EH (cell line): ENCODE data around the gene HOMER1.

Source experiments
- DNase-seq: peaks from one replicate; pipeline ENCODE4 v3.0.0-alpha.2; 2015; ENCODE audit warnings: low read depth

Gene HOMER1

DNA sequence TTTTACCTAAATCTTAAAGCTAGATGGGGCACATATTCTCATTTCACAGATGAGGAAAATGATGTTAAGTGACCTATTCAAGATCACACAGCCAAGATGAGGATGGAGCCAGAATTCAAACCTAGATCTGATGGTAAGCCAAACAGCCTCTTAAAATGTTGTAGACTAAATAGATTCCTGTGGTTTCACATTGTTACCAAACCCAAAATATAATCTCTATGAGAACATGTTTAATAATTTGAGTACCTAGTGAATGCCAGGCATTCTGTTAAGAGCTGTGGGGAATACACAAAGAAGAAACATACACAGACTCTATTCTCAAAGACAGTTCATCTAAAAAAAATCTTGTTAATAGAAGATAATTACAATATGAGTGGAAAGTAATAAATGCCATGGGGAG lies 25.2 kb downstream of the HOMER1 start:
- DNase-seq = peak; percentile 57

DNA sequence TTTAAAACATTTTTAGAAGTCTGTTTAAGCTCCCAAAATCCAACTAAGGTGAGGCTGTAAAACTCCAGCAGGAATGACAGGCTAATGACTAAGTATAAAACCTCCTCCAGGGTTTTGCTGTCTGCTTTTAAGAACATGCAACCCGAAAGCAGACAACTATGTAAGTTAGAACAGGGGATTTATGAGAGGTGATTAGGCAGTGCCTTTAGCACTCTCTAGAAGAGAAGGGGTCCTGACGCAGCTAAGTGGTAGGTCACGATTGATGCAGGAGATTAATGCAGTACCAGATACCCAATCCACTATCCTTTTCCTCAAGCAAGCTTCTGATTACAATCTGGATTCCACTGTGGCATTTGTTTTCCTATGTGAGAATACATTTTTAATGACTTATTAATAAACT lies 25.9 kb downstream of the HOMER1 start:
- DNase-seq = no peak

DNA sequence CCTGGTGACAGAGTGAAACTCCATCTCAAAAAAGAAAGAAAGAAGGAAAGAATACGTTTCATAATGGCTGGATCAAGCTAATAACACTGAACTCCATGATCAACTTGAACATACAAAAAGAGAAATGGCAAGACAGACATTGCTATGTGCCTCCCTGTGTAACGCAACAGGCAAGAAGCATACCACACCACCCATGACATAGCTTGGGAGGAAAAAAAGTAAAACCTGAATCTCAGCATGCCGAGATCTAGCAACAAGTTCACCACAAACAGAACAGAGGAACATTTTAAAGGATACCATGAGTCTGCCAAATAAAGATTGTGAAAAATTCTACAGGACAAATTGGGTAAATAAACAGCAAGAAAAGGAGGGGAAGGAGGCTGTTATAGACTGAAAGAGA lies 26.7 kb downstream of the HOMER1 start:
- DNase-seq = no peak

DNA sequence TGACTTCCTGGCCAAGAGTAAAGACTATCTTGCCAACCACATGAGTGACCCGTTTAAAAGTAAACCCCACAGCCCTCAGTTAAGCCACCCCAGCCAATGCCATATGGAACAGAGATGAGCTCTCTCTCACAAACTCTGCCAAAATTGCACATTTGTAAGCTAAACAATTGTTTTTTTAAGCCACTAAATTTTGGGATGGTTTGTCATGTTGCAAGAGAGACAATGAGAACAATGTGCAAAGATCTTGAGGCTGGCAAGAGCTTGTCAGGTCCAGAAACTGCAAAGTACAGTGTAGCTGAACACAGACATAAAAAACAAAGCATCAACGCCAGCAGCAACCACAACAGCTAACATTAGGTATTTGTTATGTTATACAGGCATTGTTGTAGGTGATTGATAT lies 27.8 kb downstream of the HOMER1 start:
- DNase-seq = no peak

DNA sequence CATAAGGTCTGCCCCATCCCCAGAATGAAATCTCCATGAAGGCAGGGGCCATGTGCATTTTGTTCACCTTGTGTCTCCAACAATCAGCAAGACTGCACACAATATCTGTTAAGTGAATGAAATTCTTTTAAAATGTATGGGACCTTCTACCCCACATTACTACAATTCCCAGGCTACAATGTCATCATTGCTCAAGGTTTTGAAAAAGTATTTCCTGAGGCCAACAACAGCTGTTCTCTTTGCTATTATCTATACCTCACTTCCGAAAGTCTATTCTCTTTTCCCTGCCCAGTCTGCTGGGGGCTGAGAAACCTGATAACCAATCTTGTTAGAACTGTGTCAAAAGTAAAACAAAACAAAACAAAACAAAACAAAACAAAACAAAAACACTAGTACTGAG lies 29.2 kb downstream of the HOMER1 start:
- DNase-seq = no peak

DNA sequence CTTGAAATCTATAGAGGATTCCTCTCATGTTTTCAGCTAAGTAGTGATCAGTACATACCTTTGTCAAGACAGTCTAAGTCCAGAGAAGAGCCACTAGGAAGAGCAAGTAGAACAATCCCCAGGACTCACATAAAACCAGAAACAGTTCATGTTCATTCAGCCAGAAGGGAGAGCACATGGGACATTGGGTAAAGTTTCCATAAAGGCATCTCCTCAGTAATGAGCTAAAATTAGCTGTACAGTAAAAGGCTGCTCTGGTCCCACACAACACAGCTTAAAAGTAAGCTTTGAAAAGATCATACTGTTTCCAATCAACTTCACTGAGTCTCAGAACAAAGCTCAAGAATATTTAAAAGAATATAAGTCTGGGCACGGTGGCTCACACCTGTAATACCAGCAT lies 32.4 kb downstream of the HOMER1 start:
- DNase-seq = no peak

DNA sequence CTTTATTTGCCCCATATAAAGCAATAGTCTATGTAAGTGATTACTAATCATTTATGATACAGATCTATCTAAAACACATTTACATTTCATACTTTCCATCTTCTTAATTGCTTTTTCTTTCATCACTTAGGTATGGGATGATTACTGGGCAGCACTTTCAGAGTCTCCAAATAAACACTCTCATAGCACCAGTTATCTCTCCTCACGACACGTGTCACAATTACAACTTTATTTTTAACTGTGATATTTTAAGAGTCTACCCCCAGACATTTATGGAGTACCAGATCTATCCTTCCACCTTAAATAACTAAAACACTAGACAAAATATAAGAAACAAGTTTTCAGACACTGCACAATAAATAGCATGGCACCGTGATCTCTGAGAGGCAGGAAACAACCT lies 32.9 kb downstream of the HOMER1 start:
- DNase-seq = no peak

DNA sequence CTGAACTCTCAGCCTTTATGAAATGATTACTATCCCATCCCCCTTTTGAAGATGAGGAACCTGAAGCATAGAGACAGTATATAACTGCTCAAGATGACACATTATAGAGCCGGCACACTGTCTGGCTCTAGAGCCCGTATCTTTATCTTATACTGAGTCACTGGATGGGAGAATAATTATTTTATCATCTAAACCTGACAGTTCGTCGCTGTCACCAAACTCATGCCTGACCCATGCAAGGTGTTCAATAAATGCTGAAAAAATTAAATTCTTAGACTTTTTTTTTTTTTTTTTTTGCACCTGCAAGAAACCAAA lies 38.8 kb downstream of the HOMER1 start:
- DNase-seq = no peak

DNA sequence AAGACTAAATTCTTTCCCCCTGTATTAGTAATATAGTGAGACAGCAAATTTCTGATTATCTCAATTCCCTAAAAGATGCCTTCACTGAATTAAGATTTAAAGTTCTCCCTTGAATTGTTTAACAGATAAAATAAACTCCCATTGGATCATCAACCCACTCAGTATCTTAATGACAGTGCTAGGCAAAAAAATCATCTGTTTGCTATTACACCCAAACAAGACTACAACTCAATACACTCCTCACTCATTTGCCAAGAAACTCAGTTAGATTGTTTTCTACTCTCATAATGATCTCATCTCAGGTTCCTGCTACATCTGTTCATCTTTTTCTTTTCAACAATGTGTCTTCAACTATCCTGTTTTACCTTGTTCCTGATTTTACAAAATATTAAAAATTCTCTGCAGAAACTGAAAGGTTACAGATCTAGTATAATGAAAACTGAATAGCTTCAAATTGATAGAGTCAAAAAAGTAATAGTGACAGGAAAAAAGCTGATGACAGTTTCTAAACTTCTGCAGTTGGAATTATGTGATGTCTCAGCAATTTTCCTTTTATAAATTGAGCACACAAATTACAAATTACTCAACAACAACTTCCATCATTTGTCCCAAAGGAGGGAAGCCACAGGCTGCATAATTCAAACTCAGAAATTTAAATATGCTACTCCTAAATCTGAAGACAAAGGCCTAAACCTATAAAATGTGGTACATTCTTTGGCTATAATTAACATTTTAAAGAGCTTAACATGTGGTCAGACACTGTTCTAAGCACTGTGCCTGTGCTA lies 39.4 kb downstream of the HOMER1 start:
- DNase-seq = peak; percentile 7

DNA sequence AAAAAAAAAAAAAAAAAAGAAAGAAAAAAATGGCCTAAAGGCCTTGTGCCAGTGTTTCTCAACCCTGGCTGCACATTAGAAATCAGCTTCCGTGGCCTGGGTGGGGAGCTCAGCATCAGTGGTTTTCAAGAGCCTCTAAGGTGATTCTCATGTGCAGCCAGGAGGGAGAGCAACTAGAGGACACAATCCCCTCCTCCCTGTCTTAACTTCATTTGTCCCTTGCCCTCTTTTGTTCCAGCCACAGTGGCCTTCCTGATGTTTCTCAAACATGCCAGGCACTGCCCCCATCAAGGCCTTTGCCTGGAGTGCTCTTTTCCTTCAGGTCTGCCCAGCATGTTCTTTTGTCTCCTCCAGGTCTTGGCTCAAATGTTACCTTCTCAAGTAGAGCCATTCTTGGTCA lies 42.4 kb downstream of the HOMER1 start:
- DNase-seq = no peak

DNA sequence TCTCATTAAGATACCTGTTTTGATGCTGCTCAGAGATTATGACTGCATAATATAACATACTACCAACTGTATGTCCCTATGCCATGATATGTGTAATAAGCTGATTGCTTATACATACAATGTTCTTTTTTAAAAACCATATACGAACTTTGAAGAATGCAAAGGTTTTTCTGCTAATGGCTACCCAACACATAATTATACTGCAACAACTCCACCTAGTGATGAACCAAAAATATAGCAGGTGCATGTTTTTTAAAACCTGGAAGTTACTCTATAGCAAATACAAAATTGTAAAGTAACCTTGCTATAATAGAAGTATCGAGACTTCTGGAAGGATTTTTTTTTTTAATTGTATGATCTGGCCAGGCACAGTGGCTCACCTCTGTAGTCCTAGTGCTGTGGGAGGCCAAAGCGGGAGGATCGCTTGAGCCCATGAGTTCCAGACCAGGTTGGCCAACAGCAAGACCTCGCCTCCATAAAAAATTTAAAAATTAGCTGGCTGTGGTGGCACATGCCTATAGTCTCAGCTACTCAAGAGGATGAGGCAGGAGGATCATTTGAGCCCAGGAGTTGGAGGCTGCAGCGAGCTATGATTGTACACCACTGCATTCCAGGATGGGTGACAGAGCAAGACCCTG lies 49.1 kb downstream of the HOMER1 start:
- peak; percentile 44 for DNase-seq

DNA sequence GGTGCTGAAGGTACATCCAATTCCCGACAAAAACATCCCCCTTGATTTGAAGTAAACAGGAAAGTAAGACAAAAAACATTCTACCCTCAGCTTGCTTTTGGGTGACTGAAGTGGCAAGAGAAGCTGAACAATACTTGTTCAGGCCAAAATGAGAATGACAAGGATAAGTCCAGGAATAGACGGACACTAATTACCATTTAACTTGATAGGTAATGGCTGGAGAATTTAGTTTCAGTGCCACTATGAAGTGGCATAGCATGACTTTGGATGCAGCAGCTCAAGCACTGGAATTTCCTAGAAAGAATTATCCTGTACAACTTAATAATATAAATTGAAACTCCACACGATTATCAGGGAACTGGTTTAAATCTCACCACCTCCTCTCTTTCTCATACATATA lies 49.7 kb downstream of the HOMER1 start:
- no peak for DNase-seq

DNA sequence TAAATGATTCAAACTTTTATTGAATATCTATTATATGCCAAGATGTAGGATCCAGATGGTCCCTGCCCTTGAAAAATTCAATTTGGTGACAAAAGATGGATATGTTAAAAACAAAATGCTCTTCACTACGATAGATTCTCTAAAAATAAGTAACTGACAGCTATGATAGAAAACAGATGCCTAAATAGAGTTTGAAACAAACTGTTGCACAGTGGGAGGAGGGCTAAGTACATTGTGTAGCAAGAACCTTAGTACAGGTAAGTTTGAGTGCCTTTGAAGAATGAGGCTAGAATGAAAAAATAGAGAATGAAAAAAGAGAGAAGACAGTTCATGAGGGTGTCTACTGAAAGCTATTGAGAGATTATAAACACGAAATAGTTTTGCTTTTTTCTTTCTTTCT lies 54.3 kb downstream of the HOMER1 start:
- DNase-seq = no peak

DNA sequence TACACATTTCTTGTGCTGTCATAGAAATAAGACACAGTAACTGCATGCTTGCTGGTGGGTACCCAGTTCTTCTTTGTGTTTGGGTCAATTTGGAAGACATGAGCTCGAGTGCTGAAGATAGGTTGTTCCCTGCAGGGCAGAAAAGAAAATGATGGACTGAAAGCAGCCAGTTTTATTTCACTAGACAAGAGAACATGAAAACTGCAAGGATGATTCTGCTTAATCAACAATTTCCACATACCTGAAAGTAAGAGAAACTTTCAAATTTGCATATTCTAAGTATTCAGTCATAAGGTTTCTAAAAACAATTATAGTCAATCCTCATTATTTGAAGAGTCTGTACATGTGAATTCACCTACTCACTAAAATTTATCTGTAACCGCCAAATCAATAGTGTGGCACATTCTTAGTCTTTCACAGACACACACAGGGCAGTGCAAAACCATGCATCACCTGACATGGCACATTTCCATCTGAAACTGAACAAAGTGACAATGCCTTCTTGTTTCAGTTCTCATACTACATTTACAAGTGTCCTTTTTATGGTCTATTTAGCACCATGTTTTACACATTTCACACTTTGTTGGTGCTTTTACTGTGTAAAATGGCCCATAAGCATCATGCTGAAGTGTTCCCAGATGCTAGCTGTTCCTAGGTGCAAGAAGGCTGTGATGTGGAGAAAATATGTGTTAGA lies 56.9 kb downstream of the HOMER1 start:
- DNase-seq = no peak

DNA sequence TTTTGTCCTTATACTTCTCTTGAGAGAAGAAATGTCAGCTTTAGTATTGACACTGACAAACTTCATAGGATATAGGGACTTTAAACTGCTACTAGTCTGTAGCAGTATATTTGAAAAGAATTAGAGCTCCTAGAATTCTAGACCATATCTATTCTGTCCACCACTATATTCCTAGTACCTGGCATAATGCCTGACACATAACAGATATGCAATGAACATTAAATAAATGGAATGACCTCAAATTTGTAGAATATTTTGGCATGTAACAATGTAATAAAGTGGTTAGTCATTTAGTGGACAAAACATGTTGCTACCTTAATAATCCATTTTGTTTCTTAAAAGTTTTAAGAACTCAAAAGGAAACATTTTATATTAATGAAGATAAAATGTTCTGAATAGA lies 57.5 kb downstream of the HOMER1 start:
- DNase-seq = peak; percentile 24

DNA sequence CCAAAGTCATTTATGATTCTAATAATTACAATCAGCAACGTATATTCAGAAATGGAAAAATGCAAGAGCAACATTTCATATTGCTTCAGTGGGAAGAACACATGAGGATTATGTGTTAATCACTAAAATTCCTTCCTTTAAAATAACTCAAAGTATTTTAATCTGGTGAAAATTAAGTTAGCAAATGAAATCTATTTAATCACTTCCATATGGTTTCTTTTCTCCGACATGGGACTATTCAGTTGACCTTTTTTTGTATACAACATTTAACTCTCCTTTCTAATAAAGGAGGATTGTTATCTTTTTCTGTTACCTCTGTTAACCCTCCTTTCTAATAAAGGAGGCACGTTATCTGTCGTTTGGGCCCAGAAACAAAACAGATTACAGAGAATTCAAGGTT lies 59.9 kb downstream of the HOMER1 start:
- no peak for DNase-seq

DNA sequence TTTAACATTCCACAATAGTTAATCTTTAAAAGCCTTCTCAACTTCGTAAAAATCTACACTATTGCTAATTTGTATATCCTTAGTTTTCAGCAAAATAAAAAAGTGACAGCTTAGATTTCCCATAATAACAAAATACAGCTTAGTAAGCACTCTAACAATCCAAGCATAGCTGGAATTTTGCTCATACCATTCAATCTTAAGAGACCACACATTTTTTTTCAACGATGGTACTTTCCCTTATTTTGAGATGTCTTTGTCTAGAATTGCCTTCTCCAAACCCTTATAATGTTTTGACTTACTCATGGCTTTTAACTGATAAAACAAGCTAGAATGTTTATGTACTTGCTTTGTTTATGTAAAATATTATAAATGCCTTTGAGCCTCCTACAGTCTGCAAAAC lies 65.6 kb downstream of the HOMER1 start:
- DNase-seq = peak; percentile 74

DNA sequence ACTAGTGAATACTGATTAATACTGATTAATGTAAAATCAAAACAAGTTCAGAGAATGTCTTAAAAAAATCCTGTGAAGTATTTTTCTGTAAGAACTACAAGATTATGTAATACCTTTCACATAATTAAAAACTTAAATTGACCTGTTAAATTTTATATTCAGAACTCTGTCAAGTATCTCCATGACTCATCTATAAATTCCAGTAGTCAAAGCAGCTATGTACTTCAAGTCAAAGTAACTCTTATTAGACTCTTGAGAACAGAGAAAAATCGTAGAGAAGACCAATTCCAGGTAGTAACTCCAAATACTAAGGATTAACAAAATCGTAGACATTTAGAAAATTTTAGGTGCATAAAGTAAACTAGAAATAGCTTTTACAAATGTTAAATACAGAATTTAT lies 77.1 kb downstream of the HOMER1 start:
- peak; percentile 43 for DNase-seq

DNA sequence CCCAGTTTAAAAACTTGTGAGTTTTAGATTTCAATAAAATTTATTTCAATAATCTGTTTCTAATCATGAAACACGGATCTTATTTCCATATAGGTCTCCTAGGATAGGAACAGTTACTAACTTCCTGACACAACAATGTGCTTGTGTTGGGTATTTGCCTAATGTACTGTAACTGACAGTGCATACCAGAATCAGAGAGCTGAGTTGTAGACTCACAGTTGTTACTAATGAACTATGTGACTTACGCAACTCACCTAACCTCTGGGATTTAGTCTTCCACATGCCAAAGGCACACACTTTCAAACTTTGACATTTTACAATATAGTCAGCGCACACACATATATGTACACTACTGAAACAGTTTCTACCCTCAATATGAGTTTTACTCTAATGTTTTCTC lies 77.7 kb downstream of the HOMER1 start:
- peak; percentile 80 for DNase-seq

DNA sequence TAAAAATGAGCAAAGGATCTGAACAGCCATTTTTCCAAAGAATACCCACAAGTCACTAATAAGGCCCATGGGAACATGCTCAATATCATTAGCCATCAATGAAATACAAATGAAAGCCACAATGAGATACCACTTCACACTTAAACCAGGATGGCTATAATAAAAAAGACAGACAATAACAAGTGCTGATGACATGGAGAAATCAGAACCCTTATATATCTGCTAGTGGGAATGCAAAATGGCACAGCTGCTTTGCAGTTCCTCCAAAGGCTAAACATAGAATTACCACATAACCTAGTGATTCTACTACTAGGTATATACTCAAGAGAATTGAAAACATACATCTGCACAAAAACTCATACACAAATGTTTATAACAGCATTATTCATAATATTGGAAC lies 83.7 kb downstream of the HOMER1 start:
- no peak for DNase-seq

DNA sequence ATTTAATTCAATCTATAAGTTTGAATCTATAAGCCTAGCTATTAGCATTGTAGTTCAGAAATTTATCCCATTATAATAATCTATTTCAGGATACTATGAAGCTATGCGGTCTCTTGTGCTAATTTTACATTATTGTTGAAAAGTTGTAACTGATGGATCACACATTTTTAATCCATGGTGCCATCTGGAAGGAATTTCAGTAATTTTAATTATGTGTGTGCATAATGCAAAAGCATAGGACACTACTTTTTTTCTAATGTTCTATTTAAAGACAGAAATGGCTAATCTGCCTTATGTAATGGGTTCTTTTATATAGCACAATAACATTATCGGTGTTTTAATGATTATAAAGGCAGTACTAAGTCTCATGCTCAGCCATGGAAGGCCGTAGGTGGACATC lies 90.6 kb downstream of the HOMER1 start:
- peak; percentile 48 for DNase-seq

DNA sequence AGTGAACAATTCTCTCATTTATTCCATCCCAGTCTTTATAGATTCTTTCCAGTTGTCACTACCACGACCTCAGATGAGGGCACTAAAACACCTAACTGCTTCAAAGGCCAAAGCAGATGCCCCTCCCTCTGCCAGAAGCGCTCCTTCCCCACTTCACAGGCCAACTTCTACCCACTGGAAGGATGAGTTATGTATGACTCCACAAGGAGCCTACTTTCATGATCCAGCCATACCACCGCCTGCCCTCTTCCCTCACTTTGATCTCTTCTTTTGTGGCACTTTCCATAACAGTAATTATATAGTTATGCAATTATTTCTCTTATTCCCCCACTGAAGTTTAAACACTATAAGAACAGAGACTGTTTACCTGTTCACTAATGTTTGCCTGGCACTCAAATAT lies 93.7 kb downstream of the HOMER1 start:
- no peak for DNase-seq

DNA sequence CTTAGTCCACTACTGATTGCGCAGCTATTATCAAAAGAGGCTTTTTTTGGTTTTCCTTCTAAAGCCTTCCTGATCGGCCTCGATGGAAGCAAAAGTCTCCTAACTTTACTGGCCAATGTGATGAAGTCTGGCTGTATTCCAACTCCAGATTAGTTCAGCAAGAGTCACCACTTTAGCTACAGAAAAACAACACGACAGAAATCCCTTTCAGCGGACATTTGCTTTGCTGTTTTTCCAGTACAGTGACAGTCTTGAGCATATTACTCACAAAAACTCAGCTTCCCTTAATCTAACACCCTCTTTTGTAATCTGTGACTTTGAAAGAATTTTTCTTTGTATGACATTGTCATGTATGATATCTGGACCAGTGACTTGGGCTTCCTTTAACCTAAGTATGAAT lies 95.7 kb downstream of the HOMER1 start:
- peak; percentile 21 for DNase-seq

DNA sequence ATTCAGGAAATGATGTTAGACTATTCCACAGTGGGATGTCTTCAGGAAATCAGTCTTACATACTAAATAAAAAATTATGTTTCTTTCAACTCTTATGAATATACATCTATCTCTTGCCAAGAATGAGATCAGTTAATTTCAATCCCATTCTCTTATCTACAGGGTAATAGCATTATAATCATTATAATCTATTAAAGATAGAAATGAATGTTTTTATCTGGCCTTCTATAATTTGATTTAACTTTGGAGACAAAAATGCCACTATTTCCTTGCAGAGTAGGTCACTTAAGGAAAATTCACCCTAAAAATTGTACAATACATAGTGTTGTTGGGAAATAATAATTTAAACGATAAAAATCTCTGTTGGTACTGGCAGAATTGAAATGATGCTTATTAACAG lies 96.4 kb downstream of the HOMER1 start:
- no peak for DNase-seq
